Effector CD8-positive, alpha-beta T cell (primary cell): Measurements from ENCODE around the gene COL5A1.

Experiments used
- DNase-seq: peaks from one replicate; lab custom pipeline; 2025; lab: John Stamatoyannopoulos, UW

COL5A1 gene

GRCh38 chr9:134836406-134836970, 194.9 kb downstream of the COL5A1 start:
- no peak for DNase-seq

- DNase-seq, result no peak
Observed at GRCh38 chr9:134837529-134837928, 195.9 kb downstream of the COL5A1 start.

- no peak for DNase-seq
Observed at GRCh38 chr9:134838651-134839454, 197.2 kb downstream of the COL5A1 start.

- DNase-seq, result no peak
Observed at GRCh38 chr9:134839455-134840125, 198.0 kb downstream of the COL5A1 start.

GRCh38 chr9:134840511-134840910, 198.9 kb downstream of the COL5A1 start:
- no peak for DNase-seq

- no peak for DNase-seq
Observed at GRCh38 chr9:134841180-134841904, 199.7 kb downstream of the COL5A1 start.

- no peak for DNase-seq
Observed at GRCh38 chr9:134842321-134842720, 200.7 kb downstream of the COL5A1 start.

GRCh38 chr9:134843740-134844139, 202.1 kb downstream of the COL5A1 start:
- no peak for DNase-seq

- DNase-seq, result no peak
Observed at GRCh38 chr9:134844821-134845220, 203.2 kb downstream of the COL5A1 start.

GRCh38 chr9:134846187-134846586, 204.6 kb downstream of the COL5A1 start:
- DNase-seq, result no peak

GRCh38 chr9:134846699-134847098, 205.1 kb downstream of the COL5A1 start:
- DNase-seq, result no peak

- DNase-seq, result no peak
Observed at GRCh38 chr9:134847138-134847537, 205.5 kb downstream of the COL5A1 start.

- DNase-seq, result no peak
Observed at GRCh38 chr9:134847752-134848432, 206.3 kb downstream of the COL5A1 start.

GRCh38 chr9:134848504-134848903, 206.9 kb downstream of the COL5A1 start:
- DNase-seq, result no peak

- no peak for DNase-seq
Observed at GRCh38 chr9:134850611-134851010, 209.0 kb downstream of the COL5A1 start.

- no peak for DNase-seq
Observed at GRCh38 chr9:134851020-134851419, 209.4 kb downstream of the COL5A1 start.

- DNase-seq, result no peak
Observed at GRCh38 chr9:134852906-134853654, 211.5 kb downstream of the COL5A1 start.

- DNase-seq, result no peak
Observed at GRCh38 chr9:134853893-134854292, 212.3 kb downstream of the COL5A1 start.

- DNase-seq, result no peak
Observed at GRCh38 chr9:134854541-134854981, 213.0 kb downstream of the COL5A1 start.

GRCh38 chr9:134855231-134855899, 213.8 kb downstream of the COL5A1 start:
- DNase-seq, result no peak
